Measurements from ENCODE around the gene FGD3. TPM values are rescaled to one million over a fixed set of nuclear protein-coding genes. Genes with fewer than 3 reads are reported as not detected.

The FGD3 gene
- total RNA-seq, 1 experiment from 2014 or later = 0.65 TPM

DNA sequence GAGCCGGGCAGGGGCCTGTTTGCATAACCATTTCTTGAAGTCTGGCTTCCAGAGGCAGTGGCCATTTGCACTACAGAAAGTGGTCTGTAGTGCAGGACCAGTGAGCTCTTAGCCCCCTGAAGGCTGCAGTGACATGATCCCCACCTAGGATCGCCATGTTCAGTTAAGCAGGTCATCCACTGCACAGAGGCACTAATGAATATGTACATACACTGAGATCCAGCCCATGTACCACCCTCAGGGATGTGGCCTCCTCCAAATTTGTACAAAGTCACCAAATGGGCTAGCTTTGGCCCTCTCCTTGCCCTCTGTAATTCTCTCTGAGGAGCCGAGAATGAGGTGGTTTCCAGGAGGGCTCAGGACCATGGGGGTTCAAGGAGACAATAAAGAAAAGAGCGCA lies 102.9 kb downstream of the FGD3 start:
- DNase-seq = no peak
- Histone ChIP-seq H3K36me3 (no peaks in the 10 kb centered on the region), H3K4me1 (no peaks in the 10 kb centered on the region), H3K27ac (no peak overlapping the region), H3K27me3 (peaks cover 12% of the 10 kb centered on the region), H3K9me3 (replicated peaks) (no peaks in the 10 kb centered on the region), H3K4me3 (no peak overlapping the region)

DNA sequence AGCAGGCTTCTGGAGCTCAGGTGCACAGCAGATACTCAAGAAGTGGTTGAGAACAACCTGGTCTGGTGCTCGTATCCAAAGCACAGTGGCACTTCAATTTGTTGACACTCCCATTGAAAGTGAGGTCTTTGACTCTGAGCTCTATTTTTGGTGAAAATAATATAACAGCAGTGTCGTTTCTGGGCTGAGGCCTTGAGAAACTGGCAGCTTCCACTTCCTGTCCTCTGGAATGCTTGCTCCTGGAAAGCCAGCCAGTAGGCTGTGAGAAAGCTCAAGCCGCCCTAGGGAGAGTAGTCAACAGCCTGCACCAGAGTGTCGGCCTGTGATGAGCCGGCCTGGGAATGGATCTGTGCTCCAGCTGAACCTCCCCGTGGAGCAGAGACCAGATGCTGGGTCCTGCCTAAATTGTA lies 104.4 kb downstream of the FGD3 start:
- Histone ChIP-seq H3K27ac (no peak overlapping the region), H3K36me3 (no peaks in the 10 kb centered on the region), H3K9me3 (replicated peaks) (no peaks in the 10 kb centered on the region), H3K4me1 (no peaks in the 10 kb centered on the region), H3K27me3 (peaks cover 14% of the 10 kb centered on the region), H3K4me3 (no peak overlapping the region)
- DNase-seq = no peak

DNA sequence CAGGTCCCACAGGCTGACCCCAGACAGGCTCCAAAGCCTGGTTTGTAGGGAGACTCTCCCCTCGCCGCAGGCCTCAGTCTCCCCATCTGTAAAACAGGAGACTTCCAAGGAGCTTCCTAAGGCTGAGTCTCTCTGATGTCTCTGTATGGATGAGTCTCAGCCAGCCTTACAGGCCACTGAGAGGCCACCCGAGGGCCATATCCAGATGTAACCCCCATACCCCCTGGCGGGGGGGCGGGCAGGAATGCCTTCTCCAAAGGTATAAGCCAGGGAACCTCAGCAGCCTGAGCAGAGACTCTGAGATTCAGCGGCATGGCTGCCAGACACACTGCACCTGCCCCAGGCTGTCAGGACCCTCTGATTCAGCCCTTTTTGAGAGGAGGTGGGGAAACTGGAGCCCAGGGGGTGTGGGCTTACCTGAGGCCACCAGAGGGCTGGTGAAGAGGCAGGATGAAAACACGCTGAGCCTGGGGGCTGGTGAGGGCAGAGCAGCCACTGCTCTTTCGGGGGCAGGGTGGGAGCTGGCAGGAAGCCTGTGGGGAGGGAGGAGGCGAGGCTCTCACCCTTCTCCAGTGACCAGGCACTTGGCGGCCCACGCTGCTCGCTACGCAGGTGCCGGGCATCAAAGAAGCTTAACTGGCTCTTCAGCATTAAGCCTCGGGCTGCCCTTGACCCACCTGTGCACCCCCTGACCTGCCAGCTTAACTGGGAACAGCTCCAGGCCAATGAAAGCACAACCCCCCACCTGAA lies 105.6 kb downstream of the FGD3 start:
- Histone ChIP-seq H3K36me3 (no peaks in the 10 kb centered on the region), H3K9me3 (replicated peaks) (no peaks in the 10 kb centered on the region), H3K4me3 (no peak overlapping the region), H3K27me3 (peaks cover 17% of the 10 kb centered on the region), H3K4me1 (no peaks in the 10 kb centered on the region), H3K27ac (no peak overlapping the region)
- DNase-seq = peak in 1 of 2 experiments; percentile 26

DNA sequence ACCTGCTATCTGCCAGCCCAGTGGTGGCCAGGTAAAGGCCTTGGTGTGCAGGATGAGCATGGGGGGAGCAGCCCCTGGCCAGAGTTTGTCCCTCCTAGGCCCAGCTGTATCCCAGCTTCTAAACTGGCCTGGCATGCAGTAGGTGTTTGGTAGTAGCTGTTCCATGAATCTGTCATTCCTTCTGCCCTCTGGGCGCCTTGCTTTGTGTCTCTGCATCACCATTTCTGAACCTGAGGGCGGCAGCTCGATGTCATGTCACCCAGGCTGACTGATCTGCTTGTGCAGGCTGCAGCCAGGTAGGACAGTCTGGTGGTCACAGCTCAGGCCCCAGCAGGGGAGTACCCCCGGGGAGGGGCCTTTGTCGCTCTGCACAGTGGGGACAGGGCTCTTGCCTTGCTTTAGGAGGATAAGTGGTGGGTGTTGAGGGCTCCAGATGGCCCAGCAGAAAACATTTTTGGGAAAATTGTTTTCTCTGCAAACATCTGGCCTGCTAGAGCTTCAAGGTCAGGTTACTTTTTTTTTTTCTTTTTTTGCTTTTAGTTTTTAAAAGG lies 106.5 kb downstream of the FGD3 start:
- no peaks in the 10 kb centered on the region for H3K4me1 ChIP-seq
- H3K36me3 ChIP-seq = no peaks in the 10 kb centered on the region
- no peak overlapping the region for H3K4me3 ChIP-seq
- no peaks in the 10 kb centered on the region for H3K9me3 ChIP-seq (replicated peaks)
- peaks cover 17% of the 10 kb centered on the region for H3K27me3 ChIP-seq
- H3K27ac ChIP-seq = no peak overlapping the region
- DNase-seq = no peak

DNA sequence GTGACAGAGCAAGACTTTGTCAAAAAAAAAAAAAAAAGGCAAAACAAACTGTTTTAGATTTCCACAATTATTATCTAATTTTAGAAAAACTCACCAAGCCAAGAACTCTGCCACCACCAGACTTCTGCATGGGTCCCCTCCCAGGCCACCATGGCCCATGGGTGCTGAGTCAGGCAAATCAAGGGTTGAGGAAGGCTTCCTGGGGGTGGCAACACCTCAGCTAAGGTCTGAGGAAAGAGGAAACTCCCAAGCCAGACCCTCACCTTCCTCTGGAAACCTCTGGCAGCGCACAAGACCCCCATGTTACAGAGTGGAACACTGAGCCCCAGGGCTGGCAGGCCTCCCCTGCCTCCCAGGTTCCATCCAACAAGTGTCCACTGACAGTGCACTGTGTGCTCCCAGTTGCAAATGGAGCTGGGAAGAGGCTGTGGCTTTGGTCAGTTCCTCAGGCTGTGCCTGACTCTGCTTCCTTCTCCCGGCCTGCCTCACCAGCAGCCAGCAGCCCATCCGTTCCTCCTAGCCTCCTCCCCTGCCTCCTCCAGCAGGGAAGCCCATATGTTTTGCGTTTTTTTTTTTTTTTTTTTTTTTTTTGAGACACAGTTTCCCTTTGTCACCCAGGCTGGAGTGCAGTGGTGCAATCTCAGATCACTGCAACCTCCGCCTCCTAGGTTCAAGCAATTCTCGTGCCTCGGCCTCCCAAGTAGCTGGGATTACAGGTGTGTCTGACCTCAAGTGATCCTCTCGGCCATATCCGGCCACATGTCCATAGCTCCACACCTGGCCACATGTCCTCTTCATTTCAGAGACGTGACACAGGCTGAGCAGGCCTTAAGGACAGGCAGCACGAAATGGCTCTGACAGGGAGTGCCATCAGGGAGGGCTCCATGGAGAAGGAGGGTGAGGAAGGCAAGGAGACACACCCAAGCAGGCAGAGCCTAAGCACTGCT lies 107.7 kb downstream of the FGD3 start:
- no peak overlapping the region for H3K27ac ChIP-seq
- H3K9me3 ChIP-seq (replicated peaks) = no peaks in the 10 kb centered on the region
- no peaks in the 10 kb centered on the region for H3K36me3 ChIP-seq
- H3K27me3 ChIP-seq = peaks cover 17% of the 10 kb centered on the region
- H3K4me1 ChIP-seq = no peaks in the 10 kb centered on the region
- DNase-seq = no peak
- H3K4me3 ChIP-seq = no peak overlapping the region

DNA sequence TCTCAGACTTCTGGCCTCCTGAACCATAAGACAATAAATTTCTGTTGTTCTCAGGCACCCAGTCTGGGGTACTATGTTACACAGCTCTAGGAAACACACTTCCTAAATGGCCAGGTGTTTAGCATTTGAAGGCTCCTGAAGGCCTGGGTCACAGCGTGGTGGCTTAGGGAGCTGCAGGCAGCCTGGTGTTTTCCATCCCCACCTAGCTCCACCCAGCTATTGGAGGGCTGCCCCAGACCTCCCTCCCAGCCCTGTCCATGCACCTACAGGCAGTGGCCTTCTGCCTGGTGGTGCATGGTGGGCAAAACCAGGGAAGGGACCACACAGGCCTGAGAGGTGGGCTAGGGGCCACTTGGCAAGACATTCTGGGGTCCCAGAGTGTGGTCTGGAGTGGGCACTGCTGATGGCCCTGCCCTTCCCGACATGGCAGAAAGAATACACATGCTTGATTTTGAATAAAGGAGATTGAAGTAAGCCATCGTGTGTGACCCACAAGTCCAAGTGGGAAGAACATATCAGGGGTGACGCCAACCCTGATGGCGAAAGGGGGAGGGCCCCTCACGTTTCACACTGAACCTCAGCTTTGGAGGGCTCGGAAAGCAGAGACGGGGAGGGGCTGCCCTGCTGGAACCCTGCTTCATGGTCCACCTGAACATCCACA lies 109.8 kb downstream of the FGD3 start:
- Histone ChIP-seq H3K27me3 (peaks cover 15% of the 10 kb centered on the region), H3K4me1 (0 out of 2 replicates have a peak, but pooled peaks cover 8% of the 10 kb centered on the region), H3K36me3 (no peaks in the 10 kb centered on the region), H3K4me3 (no peak overlapping the region), H3K27ac (no peak overlapping the region), H3K9me3 (replicated peaks) (no peaks in the 10 kb centered on the region)
- DNase-seq = no peak

DNA sequence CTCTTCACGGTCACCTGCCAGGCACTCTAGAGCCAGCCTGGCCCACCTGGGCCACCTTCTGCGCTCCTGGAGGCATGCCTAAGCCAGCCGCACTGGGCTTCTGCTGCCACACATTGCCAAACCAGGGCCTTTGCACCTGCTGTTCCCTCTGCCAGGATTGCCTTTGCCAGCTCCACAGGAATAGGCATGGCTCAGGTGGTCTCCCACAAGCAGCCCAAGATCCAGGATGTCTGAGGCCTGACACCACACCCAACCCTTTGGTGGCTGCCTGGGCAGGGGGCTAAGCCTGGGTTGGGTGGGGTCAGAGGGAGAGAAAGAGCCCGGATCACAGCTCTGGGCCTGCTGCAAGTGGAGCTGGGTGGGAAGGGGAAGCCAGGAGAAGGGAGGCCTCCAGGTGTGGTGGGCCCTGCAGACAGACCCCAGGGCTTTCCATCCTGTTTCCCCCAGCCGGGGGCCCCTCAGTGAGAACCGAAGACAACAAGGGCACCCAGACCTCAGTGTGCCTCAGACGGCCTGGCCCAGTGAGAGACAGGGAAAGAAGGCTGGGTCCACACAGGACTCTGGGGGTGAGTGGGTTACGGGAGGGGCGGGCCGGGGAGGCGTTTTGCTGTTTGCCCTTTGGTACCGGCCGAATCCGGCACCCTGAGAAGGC lies 110.5 kb downstream of the FGD3 start:
- Histone ChIP-seq H3K4me1 (0 out of 2 replicates have a peak, but pooled peaks cover 8% of the 10 kb centered on the region), H3K27me3 (peaks cover 10% of the 10 kb centered on the region), H3K27ac (no peak overlapping the region), H3K9me3 (replicated peaks) (no peaks in the 10 kb centered on the region), H3K4me3 (no peak overlapping the region), H3K36me3 (no peaks in the 10 kb centered on the region)
- no peak for DNase-seq

DNA sequence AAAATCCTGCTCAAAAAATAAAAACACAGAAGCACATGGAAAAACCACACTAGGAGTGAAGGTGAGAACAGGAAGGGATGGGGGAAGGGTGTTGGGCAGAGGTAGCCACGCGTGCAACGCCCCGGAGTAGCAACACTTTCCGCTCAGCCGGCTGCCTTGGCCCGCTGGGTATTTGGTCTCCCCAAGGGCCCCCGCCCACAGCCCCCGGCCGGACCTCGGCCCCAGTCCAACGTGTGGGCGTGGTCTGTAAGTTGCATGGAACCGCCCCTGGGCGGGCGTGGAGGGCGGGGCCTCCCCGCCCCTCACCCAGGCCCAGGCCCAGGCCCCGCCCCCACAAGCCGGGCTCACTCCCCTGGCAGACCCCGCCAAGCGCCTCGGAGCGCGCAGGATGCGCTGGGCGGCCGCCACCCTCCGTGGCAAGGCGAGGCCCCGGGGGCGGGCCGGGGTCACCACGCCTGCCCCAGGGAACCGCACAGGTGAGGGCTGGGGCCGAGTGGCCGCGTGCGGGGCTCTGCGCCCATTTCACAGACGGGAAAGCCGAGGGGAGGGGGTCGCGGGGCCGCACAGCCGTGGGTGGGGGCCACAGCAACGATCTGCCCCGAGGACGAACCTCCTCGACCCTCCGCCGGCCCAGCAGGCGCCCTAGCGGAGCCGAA lies 111.2 kb downstream of the FGD3 start, which contains the start of gene SUSD3:
Gene SUSD3 (plus strand): TSS at position 347 of the 656 bp plus-strand sequence. CDS start 42 bp downstream, at position 389.
- Histone ChIP-seq H3K4me1 (0 out of 2 replicates have a peak, but pooled peaks cover 8% of the 10 kb centered on the region), H3K36me3 (no peaks in the 10 kb centered on the region), H3K27me3 (peaks cover 6% of the 10 kb centered on the region; the same call in 1 of the 2 replicates), H3K4me3 (no peak within 1 kb of the TSS), H3K9me3 (replicated peaks) (no peaks in the 10 kb centered on the region), H3K27ac (no peak within 1 kb of the TSS)
- no peak for DNase-seq

DNA sequence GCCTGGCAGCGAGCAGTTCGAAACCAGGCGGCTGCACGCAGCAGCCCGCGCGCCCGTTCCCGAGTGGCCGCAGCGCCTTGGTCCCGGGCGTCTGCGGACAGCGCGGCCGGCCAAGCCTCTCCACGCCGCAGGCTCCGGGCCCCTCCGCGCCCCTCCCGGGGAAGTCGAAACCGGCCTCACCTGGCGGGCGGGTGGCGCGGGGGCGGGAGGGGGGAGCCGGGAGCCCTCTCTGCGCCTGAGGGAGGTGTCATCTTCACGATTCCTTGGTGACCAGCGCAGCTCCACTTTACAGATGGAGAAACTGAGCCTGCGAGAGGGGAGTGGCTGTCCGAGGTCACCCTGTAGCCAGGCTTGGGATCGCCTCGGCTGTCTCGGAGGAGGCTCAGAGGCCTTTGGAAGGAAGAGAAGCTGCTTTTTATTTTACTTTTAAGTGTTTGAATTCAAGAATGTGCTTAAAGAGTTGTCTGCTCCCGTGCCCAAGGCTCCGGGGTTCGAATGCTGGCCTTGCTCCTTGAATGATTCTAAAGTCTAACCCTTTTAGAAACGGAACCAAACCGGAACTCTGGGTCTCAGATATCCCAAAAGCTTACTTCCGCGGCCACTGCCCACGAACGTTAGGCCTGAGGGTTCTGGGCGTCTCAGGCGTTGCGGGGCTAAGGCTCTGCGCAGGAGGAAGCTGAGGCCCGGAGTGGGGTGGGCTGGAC lies 111.8 kb downstream of the FGD3 start:
- Histone ChIP-seq H3K27me3 (peaks cover 6% of the 10 kb centered on the region; the same call in 1 of the 2 replicates), H3K4me3 (no peak overlapping the region), H3K36me3 (no peaks in the 10 kb centered on the region), H3K9me3 (replicated peaks) (no peaks in the 10 kb centered on the region), H3K27ac (no peak overlapping the region), H3K4me1 (peaks cover 15% of the 10 kb centered on the region)
- DNase-seq = no peak

DNA sequence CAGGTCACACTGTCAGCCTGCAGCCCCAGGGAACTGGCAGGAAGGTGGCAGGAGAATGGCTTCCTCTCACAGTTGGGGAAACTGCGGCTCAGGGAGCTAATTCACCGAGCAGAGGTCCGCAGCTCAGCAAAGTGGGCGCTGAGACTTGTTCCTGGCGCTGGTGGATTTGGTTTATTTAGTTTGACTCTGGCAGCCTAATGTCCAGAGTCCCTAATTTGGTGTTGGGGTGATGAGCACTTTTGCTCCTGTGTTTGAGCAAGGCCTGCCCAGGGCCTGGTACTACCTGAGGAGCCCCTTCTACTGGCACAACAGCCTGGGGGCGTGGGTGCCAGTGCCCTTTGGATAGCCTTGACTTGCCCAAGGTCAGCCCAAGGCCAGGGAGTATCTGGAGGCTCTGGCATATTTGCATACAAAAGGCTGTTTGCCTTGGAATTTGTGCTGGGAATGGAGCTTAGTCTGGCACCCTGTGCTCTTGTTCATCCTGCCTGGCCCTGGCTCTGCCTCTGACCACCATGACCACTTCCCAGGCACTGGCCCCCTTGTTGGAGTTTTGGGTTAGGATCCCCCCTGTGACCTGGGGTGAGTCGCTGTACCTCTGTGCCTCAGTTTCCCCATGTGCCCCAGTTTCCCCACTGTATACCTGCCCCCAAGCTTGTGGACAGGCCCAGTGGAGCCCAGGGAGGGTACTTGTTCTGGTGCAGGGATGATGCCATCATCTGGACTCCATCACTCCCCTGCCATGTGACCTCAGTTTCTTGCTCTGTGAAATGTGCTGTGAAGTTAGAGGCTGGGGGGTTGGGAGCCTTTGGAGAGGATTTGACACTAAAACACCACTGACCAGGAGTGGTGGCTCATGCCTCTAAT lies 112.6 kb downstream of the FGD3 start:
- no peak for DNase-seq
- Histone ChIP-seq H3K27ac (no peak overlapping the region), H3K36me3 (no peaks in the 10 kb centered on the region), H3K4me3 (no peak overlapping the region), H3K9me3 (replicated peaks) (no peaks in the 10 kb centered on the region), H3K27me3 (peaks cover 6% of the 10 kb centered on the region; the same call in 1 of the 2 replicates), H3K4me1 (peaks cover 21% of the 10 kb centered on the region)

DNA sequence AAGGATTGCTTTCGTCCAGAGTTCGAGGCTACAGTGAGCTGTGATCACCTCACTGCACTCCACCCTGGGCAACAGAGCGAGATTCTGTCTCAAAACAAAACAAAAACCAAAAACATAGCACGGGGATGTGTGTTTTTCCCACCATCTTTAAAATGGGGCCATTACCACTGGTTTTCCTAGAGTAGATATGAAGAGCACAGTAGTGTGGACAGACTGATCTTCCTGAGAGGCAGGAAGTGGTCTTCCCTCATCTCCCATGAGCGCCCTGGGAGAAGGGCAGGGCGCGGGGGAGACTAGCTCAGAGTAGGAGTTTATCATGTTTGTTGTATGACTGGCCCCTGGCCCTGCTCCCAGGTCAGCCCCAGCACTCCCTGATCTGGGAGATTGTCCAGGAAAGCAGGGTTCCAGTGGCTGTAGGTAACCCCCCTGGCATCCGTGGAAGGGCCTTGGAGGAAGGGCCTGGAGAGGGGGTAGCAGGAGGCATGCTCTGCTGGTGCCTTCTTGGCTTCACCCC lies 113.5 kb downstream of the FGD3 start:
- Histone ChIP-seq H3K36me3 (no peaks in the 10 kb centered on the region), H3K9me3 (replicated peaks) (no peaks in the 10 kb centered on the region), H3K4me1 (peaks cover 21% of the 10 kb centered on the region), H3K27me3 (peaks cover 3% of the 10 kb centered on the region; the same call in 1 of the 2 replicates), H3K4me3 (no peak overlapping the region), H3K27ac (no peak overlapping the region)
- DNase-seq = no peak

DNA sequence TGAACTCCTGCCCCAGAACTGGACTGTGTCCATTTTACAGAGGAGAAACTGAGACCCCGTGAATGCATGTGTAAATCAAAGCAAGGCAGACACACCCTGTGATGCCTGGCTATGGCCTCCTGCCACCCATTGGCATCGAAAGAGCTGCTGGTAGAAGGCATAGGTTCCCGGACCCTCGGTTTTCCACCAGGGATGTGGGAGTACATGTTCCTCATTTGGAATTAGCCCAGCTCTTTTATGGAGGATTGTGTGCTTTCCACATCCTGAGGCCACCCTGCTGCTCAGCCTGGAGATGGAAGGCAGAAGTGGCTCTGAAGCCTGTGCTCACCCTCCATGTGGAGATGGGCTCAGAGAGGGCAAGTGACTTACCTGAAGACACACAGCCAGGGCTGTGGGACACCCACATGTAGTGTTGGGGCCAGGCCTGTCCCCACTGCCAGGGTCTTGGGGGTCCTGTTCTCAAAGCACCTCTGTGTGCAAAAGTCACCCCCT lies 114.0 kb downstream of the FGD3 start:
- Histone ChIP-seq H3K4me1 (peaks cover 21% of the 10 kb centered on the region), H3K27ac (no peak overlapping the region), H3K4me3 (no peak overlapping the region), H3K27me3 (peaks cover 3% of the 10 kb centered on the region; the same call in 1 of the 2 replicates), H3K9me3 (replicated peaks) (no peaks in the 10 kb centered on the region), H3K36me3 (no peaks in the 10 kb centered on the region)
- DNase-seq = no peak
